ENCODE results near the gene CDK3.

- TF ChIP-seq CTCF (IDR thresholded peaks at IDR 0.05; ENCODE audit: extremely low read depth in 1 of 2, insufficient read depth in 1 of 2, low read depth in 1 of 2, low read length in 2 of 2), result no peak
- TF ChIP-seq POLR2A (IDR thresholded peaks at IDR 0.05; ENCODE audit: low read depth, low read length), result no peak
Measured at GRCh38 chr17:76048025-76048605, 47.5 kb downstream of the CDK3 start.
